Iris pigment epithelial cell (primary cell): ENCODE results near the gene PLCB4.
"Not testable (repeated sequence)": the region's sequence is repeated elsewhere in the genome, so short reads cannot be mapped to it uniquely, and the experiment has no call there.

Experiments used
- DNase-seq: peaks from one replicate; pipeline ENCODE4 v3.0.0-alpha.2; 2011; ENCODE audit warnings: low read depth

Gene PLCB4

DNA sequence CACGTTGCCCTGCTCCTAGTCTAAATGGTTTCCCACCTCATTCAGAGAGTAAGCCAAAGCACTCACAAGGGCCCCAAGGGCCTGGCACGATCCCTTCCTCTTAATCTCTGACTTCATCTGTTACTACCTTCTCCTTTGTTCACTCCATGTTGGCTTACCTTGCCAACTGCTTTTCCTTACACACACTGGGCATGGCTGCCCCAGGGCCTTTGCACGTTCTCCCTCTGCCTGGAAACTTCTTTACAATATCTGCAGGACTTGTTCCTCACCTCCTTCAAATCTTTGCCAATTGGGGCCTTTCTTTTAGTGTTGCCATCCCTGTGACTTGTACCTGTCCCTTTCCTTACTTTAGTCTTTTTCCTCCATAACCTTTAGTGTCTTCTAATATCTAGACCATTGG lies 73.9 kb downstream of the PLCB4 start:
- DNase-seq, result no peak

DNA sequence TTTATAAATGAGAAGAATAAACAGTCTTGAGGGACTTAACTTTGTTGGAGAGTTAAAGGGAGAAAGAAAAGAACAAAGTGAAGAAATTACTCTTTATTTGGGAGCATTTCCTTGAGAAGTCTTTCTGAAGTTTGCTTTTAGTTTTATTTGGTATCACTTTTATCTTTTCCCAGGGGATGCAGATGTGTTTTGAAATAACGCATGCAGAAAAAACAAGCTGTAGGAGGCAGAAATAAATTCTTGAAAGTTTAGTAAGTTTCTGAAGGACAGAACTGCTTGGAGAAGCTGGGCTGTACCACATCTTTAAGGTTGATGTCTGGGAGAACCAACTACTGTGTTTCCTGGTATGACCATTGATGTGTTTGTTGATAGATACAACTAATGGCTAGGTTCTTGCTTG lies 75.0 kb downstream of the PLCB4 start:
- DNase-seq, result no peak

DNA sequence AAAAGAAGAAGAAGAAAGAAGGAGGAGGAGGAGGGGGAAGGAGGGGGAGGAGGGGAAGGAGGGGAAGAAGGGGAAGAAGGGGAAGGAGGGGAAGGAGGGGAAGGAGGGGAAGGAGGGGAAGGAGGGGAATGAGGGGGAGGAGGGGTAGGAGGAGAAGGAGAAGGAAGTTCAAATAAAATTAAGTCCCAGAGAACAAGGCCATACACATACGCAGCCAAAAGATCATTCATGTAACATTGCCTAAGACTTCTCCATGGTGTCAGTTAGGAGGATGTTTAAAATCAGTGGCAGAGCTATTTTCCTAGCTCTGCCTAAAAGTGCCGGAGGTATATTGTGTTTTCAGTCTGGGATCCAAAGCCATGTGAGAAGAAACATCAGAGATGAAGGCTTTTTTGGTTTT lies 75.8 kb downstream of the PLCB4 start:
- DNase-seq, result no peak

DNA sequence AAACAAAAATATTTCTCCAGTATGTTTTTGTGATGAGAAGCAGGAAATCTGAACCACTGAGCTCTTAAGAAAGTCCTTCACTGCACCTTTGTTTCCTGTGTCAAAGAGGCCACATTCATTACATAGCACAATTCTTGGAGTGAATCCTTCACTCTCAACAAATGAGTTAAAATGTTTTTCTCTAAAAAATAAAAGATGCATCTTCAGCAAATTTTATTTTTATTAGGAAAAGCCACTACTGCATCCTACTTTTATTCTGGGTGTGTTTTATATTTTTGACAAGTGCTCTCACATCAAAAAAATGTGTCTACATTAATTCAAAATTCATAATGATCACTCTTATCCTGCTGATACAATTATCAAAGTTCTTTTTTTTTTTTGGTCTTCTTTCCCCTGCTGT lies 76.3 kb downstream of the PLCB4 start:
- DNase-seq, result no peak

DNA sequence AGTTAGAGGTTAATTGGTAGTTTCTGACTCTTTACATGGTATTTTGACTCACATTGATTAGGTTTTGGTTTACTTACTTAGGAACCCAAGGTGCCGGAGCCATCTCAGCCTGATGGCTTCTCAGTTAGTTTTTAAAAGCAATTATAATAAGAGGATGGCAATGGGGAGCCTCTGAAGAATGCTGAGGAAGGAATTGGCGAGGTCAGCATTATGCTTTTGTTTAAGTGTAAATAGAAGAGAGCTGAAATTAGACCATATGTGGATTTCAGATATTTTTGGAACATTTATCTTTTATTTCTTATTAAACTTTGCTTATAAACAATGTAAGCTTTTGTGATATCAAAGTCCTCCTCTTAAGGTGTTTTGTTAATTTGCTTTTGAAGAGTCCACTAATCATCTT lies 77.8 kb downstream of the PLCB4 start:
- no peak for DNase-seq

DNA sequence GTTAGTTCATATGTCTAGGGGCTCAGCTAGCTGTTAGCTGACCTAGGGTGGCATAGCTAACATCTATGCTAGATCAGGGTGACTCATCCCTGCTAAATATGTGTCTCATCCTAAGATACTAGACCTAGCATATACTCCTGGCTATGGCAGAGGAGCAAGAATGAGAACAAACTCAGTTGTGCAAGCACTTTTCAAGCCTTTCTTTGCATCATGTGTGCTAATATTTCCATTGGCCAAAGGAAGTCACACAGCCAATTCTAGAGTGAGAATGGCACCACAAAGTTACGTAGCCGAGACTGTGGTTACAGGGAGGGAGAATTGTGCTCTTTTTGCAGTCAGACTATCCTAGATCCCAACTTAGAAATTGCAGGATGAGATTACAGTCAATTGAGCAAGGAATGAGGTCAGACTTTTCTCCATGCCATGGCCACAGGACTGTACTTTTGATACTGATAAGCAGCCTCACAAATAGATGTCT lies 78.7 kb downstream of the PLCB4 start:
- peak; percentile 52 for DNase-seq

DNA sequence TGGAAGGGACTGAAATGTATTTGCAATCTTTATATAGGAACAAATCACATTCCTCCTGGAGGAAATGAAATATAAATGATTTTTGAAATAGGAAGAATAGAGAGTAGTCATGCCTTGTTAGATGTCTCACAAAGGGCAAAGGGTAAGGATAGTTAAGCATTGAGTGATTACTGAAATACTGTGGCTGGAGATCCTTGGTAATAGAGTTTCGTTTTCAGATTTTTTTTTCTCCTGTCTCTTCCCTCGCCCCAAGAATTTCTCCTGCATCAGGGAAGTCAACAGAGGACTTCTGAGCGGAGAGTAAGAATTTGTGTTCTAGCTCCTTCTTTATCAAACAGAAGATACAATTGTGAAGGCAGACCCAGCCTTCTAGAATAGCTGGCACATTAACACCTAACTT lies 79.4 kb downstream of the PLCB4 start:
- DNase-seq, result no peak

DNA sequence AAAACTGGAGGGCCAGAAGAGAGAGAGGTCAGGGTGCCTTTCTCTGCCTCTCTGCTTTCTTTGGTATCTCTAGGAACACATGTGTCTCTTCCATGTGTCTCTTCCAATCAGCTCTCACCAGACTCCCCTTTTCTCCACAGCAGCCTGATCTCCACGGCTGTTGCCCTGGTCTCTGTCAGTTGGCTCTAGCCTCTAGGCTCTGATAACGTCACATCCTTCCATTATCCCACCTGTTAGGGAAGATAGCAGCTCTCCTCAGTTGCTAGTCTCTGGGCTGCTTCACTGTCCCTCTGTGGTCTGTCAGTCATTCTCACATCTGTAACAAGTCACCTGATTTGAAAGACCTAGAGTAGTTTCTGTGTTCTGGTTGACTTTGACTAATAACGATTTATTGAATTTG lies 80.2 kb downstream of the PLCB4 start:
- no peak for DNase-seq

DNA sequence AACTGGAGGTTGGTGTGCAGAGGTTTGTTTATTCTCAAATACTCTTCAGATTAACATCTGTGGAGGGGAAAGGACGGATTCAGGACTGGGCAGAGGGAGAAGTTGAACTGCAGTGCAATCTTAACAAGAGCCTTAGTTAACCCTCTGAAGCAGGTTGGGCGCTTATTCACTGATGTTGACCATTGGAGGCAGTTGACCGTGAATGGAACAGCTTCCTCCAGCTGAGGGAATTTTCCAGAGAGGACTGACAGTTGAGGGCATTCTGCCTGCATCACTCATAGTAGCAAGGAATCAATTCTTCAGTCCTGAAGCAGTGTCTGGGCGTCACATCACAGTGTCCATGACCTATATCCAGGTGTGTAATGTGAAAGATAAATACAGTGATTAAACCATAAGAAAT lies 80.9 kb downstream of the PLCB4 start:
- peak; percentile 5 for DNase-seq

DNA sequence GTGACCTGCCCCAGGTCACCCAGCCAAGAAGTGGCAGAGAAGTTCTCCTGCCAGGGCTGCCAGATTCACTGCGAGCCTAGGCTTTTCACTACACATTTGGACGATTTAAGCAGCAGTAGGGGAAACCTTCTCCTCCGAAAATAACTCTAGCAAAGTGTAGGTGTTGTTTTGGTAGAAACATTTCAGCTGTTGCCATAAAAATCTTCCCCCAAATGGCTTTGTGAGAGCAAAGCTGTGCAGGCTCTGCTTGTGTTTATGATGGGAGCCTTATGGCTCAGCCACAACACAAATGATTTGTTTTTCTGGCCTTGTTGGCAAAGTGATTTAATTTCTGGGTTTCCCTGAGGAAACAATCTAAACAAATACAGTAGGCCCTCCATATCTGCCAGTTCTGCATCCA lies 81.8 kb downstream of the PLCB4 start:
- DNase-seq, result no peak

DNA sequence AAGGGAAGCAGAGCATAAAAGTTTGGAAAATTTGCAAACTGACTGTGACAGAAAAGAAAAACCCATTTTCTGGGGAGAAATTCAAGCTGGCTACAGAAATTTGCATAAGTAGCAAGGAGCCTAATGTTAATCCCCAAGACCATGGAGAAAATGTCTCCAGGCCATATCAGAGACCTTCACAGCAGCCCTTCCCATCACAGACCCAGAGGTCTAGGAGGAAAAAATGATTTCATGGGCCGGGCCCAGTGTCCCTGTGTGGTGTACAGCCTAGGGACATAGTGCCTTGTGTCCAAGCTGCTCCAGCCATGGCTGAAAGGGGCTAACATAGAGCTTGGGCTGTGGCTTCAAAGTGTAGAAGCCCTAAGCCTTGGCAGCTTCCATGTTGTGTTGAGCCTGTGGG lies 83.3 kb downstream of the PLCB4 start:
- DNase-seq, result not testable (repeated sequence)

DNA sequence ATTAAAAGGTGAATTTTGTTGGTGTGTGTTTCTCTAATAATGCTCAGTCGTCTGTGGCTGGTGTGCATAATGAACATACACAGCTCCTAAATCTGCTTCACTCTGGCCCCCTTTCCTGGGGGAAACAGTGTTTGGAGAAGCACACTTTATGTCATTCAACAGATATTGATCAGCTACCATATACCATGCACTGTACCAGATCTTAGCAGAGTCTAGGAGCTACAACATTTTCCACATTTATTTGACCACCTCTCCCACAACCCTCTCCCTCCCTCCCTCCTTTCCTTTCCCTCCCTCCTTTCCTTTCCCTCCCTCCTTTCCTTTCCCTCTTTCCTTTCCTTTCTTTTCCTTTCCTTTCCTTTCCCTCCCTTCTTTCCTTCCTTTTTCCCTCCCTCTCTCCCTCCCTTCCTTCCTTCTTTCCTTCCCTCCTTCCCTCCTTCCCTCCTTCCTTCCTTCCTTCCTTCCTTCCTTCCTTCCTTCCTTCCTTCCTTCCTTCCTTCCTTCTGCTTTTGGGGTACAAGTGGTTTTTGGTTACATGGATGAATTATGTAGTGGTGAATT lies 85.7 kb downstream of the PLCB4 start:
- DNase-seq, result no peak

DNA sequence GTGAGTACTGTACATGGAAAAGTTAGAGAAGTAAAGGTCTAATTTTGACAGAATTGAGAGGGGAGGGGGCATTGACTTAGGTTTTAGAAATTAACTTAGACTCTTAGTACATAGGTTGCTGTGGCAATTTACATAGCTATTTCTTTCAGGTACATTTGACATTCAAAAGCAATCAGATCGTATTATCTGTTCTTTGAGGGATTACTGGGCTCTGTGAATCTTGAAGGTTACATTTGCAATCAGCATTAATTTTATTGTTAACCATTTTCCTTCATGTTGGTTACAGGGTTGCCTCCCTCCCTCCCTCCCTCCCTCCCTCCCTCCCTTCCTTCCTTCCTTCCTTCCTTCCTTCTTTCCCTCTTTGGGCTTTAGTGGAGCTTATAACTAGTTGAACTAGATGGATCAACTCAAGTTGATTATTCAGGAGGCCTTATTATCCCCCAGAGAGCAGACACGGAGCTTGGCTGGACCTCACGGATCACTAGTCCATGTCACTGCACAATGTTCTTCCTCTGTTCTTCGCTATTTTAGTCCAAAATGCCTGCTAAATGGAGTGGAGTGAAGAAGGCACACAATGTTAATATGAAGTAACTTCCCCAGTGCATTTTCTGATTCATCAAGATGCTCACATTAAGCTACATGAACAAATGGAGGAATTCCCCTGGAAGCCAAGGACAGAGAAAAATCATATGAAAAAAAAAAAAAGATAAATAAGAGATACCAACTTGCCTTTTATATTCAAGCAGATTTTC lies 87.8 kb downstream of the PLCB4 start:
- peak; percentile 40 for DNase-seq

DNA sequence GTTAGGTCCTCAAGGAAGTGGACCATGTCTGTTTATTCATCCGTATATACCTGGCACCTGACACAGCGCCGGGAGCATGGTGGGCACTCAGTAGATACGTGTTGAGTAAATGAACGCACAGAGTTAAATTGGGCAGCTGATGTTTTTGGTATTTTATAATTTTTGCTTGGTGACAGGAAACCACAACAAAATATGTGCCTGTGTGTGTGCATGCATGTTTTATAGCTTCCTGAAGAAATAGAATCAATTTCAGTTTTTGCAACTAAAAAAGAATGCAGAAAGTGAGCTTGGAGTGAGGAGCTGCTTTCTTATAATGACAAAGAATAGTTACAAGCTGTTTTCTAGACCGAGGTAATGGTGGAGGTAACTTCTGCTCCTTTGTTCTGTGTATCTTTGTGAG lies 91.4 kb downstream of the PLCB4 start:
- no peak for DNase-seq

DNA sequence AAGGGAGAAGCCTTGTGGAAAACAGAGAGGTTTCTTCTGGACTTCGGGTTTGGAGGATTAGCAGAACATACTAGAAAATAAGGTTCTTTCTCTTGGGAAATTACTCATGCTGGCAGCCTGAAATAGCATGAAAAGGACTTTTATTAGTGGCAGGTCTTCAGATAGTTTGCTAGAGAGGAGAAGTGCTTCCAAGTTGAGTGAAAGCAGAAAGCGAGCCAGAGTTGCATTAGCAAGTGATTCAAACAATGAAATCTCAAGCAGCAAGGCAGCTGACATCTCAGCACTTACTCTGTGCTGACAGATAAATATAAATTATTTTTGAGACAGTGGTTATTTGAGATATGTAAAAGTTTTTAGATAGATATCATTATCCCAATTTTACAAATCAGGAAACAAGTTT lies 91.9 kb downstream of the PLCB4 start:
- DNase-seq, result no peak

DNA sequence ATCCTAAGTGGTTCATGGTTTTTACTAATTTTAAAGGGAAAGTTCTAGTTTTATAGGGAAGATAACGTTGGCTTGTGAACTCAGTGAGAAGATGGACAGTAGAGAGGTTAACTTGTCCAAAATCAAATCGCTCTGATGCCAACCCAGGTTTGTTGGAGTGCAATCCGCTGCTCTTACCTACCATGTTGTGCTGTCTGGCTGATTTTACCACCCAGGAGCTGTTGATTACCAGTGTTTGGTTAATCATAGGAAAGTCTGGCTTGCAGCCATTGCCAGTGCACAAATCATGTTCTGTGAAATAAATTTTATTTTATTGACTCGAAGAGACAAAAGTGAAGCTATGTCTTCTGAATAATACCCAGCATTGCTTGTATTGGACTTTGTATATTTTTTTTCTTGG lies 92.4 kb downstream of the PLCB4 start:
- DNase-seq, result no peak

DNA sequence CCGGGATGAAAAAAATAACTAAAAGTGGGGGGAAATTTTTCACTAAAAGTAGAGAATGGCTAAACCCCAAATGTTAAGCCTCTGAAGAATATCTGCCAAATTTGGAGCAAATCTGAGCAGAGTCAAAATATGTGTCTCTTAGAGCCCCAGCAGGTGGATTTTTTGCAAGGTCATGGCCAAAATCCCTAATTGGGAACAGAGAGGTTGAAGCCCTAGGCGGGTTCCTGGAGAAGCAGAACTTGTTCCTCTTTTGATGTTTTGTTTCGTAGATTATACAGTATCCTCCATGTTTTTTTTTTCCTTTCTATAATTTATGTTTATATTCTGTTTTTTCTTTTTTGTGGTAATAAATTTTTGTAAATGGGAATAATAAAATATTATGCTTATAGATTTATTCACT lies 94.4 kb downstream of the PLCB4 start:
- no peak for DNase-seq

DNA sequence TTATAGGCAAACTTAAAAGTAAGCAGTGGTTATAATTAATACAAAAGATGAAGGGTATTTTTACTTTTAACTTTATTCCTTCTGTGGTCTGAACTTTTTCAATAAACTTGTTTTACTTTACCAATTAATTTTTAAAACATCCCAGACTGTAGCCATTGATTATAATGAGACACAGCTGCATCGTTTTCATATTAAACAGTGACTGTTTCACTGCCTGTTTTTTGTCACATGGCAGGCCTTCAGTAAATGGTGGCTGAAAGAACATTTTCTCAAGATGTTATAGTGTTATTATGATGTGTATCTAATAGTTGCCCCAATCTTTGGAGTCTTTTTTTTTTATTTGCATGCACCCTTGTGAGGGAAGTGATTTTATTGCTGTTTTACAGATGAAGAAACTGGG lies 95.1 kb downstream of the PLCB4 start:
- DNase-seq, result no peak

DNA sequence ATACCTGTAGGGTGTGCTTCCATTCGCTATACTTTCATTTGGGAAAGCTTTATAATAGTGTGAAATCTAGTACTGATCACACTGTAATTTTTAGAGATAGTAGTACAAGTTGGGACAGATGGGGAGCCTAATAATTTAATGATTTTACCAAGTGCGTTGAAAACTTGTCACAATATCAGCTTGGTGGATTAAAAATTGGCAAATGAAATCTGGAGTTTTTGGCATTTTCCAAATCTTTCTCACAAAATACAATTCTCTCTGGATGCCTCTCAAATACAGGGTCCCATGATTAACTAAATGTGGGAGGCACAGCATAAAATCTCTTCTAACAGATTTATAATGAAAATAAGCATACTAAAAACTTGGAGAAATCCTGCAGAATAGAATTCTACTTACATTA lies 96.4 kb downstream of the PLCB4 start:
- no peak for DNase-seq

DNA sequence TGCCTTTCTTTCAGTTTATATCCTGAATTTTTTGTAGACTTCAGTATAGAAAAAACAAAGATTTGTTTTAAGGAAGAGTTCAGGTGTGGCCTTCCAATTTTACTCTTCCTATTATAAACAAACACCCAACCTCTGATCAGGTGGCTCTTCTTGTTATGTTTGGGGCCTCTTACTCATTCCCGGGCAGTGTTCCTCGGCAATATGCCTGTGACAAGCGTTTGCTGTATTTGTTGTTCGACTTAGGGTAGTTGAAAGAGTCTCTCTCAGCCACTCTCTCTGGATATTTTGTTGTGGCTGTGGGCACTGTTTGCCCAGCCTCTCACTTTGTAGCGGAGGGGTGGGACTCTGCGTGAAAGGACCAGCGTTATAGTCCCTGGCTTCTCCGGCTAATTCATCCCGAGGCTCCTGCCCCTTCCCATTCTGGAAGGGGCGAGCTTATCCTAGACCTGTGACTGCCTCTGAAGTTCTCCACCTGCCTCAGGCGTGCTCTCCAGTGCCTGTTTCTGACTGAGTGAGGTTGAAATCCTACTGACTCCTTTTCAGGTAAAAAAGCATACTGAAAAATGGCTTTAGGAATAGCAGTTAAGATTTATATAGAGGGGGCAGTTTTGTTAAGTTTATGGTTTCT lies 97.4 kb downstream of the PLCB4 start:
- no peak for DNase-seq

DNA sequence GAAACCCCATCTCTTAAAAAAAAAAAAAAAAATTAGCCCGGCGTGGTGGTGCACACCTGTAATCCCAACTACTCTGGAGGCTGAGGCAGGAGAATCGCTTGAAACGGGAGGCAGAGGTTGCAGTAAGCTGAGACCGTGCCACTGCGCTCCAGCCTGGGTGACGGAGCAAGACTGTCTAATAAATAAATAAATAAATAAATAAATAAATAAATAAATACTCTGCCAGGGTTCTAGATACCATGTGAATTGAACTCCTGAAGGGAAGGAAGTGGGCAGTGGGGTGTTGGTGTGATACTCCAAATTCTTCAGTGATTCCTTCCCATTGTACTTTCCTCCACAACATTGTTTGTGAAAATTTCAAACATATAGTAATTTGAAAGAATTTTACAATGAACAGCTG lies 100.5 kb downstream of the PLCB4 start:
- DNase-seq, result no peak

DNA sequence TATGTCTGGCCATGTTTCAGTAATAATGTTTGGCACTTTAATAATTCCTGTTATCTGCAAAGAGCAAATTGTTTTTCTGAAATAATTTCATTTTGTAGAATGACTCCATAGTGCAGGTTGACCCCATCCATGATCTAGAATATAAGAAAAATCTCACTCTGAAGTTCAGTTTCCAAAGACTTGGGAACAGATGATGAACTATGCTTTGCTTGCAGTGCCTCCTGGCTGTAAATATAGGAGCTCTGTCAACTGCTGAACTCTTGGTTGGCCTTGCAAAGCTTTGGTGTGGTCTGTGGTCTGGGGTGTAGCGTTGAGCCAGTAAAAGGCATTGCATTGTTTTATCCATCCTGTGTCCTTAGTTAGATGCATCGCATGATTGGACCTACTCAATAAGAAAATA lies 104.0 kb downstream of the PLCB4 start:
- DNase-seq, result peak; percentile 10

DNA sequence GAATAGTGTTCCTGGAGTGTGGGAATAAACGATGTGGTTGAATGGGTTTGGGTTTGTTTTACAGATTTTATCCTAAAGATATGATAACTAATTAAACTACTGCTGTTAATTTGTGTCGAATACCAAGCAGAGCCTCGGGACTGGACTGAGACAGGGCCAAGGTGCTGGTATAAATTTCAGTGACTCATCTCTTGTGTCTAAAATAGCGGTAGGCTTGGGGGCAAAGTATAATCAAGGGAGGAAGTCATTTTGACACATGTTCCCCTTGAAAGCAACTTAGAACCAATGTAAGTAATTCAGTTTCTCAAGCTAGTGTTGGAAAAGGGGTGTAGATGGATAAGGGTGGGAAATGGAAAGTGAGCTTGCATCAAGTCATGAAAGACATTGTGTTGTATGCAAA lies 108.4 kb downstream of the PLCB4 start:
- DNase-seq, result no peak
